Measurements from ENCODE around the gene WNT11.

The WNT11 gene

GRCh38 chr11:76153571-76153923 lies 52.8 kb downstream of the WNT11 start:
- no peak for DNase-seq (ENCODE audit: low read depth)

- DNase-seq (ENCODE audit: low read depth), result no peak
Measured at GRCh38 chr11:76152741-76153570, 53.3 kb downstream of the WNT11 start.

GRCh38 chr11:76152086-76152681 lies 54.1 kb downstream of the WNT11 start:
- peak; percentile 62 for DNase-seq (ENCODE audit: low read depth)

DNA sequence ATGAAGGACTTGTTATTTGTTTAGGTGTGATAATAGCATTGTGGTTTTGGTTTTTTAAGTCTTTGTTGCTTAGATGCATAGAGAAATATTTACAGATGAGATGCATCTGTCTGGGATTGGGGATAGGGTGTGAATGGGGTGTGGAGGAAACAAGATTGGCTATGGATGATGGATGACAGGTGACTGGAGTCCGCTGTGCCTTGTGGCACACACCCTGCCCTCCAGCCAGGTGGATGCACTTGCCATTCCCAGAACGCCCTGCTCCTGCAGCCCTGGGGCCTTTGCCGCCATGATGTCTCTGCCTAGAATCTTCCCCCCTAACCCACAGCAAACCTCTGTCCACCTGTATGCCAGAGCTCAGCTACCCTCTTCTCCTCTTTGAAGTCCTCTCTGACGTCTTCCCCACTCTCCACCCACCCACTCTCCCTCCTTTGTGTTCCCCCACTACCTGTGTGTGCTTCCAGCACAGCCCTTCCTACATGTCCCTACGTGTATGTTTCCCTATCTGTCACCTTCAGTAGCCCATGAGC lies 54.7 kb downstream of the WNT11 start:
- DNase-seq (ENCODE audit: low read depth), result no peak

DNA sequence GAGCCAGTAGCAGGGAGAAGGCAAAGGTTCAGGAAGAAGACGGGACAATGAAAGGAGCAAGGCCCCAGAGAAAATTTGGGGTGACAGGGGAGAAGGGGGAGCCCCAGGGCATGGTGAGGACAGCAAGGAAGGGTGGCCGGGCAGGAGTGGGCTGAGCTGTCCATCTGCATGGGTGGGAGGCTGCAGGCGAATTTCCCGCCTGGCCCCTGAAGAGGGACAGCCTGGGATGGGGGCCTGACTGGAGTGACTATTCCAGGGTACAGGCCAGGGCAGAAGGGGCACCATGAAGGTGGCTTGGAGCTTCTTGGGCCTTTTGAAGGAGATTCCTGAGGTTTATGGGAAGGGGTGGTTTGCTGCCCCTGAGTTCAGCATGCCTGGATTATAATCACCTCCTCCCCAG lies 56.2 kb downstream of the WNT11 start:
- no peak for DNase-seq (ENCODE audit: low read depth)

- DNase-seq (ENCODE audit: low read depth), result no peak
Measured at GRCh38 chr11:76149713-76150112, 56.6 kb downstream of the WNT11 start.

- no peak for DNase-seq (ENCODE audit: low read depth)
Measured at GRCh38 chr11:76148941-76149613, 57.2 kb downstream of the WNT11 start.

GRCh38 chr11:76148231-76148630 lies 58.1 kb downstream of the WNT11 start:
- no peak for DNase-seq (ENCODE audit: low read depth)

DNA sequence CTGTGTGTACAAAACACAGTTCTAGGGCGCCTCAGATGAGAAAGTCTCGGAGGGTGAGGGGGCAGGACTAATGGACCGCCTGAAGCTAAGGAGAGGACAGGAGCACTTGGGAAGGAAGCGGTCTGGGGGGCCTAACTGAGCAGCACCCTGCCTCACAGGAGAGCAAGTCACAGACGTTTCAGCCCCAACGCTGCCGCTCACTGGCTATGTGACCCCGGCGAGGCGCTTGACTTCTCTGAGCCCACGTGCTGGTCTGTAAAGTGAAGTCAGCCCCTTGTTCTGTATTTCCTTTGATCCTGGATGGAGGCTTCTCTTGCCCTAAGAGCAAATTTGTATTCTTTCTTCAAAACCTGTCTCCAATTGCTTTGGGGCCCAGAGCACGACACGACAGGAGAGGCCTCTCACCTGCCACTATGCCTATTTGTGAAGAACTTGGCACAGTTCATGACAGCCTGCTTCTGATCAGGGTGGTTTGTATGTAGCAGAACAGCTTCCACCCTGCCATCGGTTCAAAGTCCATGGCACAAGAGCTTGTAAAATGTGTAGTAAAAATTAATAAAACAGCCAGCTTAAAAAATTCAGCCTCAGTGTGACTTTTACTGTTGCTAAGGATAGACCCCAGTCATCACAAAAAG lies 59.1 kb downstream of the WNT11 start:
- no peak for DNase-seq (ENCODE audit: low read depth)

- no peak for DNase-seq (ENCODE audit: low read depth)
Measured at GRCh38 chr11:76143274-76143673, 63.0 kb downstream of the WNT11 start.

GRCh38 chr11:76141901-76142588 lies 64.3 kb downstream of the WNT11 start:
- no peak for DNase-seq (ENCODE audit: low read depth)

GRCh38 chr11:76140912-76141574 lies 65.3 kb downstream of the WNT11 start:
- no peak for DNase-seq (ENCODE audit: low read depth)

- DNase-seq (ENCODE audit: low read depth), result no peak
Measured at GRCh38 chr11:76139314-76139713, 67.0 kb downstream of the WNT11 start.

Measured in activated gamma-delta T cell treated with anti-CD3 and anti-CD28 coated beads, Interleukin-2, amount 50 U/mL, for 16 hours (primary cell).